ENCODE measurements around the gene NPTXR. TPM values are rescaled to one million over a fixed set of nuclear protein-coding genes. Genes with fewer than 3 reads are reported as not detected.

The NPTXR gene
- polyA plus RNA-seq, 1 of the 3 experiments (the other 2 are of a cell fraction): 1.2 TPM

DNA sequence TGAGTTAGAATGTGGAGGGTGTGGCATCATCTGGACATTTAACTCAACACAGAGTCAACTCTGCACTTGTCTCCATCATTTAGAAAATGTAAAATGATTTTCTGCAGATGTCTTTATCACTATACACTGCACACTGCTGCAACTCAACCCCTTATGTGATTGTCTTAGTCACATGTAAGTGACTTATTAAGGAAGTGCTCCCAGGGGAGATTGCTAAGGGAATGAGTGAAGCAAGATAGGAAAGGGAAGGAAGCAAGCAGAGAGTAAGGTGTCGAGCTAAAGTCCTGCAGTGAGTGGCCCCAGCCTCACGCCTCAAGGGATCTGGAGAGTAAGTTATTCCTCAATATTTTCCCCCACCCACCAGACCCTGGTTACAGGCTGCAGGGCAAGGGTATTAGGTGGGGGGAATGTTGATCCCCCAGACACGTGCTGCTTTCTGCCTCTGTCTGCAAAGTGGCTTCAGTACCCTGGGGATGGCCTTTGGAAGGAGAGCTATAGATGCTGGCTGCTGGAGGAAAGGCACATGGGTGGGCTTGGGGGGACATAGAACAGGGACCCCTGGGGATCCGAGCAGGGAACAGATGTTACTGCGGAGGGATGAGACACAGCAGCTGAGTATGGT, 35.4 kb upstream of the NPTXR start:
- Histone ChIP-seq H4K20me1 (ENCODE audit: insufficient read depth) (no peaks in the 10 kb centered on the region), H3K4me1 (ENCODE audit: control insufficient read depth in 1 of 2, insufficient read depth in 2 of 2, low read depth in 1 of 2, low read length in 1 of 2) (peaks cover 0 to 4% of the 10 kb centered on the region in 2 experiments; a peak in 1 of 4 replicates), H3K9ac (no peak overlapping the region), H3K79me2 (ENCODE audit: insufficient read depth) (no peaks in the 10 kb centered on the region), H3K27ac (ENCODE audit: low read depth in 2 of 2, low read length in 1 of 2) (no peak overlapping the region), H3K9me3 (no peaks in the 10 kb centered on the region), H3K27me3 (ENCODE audit: insufficient read depth) (no peaks in the 10 kb centered on the region), H3F3A (replicated peaks; ENCODE audit: insufficient read depth) (no peaks in the 10 kb centered on the region), H3K9me2 (no peaks in the 10 kb centered on the region), H3K36me3 (replicated peaks in 1 of 2; ENCODE audit: control insufficient read depth in 1 of 2, insufficient read depth in 2 of 2, low read length in 1 of 2) (no peaks in the 10 kb centered on the region), H3K4me2 (no peak overlapping the region), H2AFZ (ENCODE audit: low read depth) (no peak overlapping the region), H3K4me3 (ENCODE audit: low read depth in 2 of 2, low read length in 1 of 2) (no peak overlapping the region)
- CTCF ChIA-PET: interaction anchor here (1.1 to 2.8 kb wide), 2 partner anchors 9 to 45 kb away, joined by 3 to 17 read pairs; no protein-coding TSS in a partner anchor
- TF ChIP-seq GABPA (IDR thresholded peaks at IDR 0.05; ENCODE audit: low read depth) (no peak), SIN3A (IDR thresholded peaks at IDR 0.05; ENCODE audit: borderline replicate concordance, low read depth, low read length) (no peak), IRF3 (IDR thresholded peaks at IDR 0.05; ENCODE audit: low read depth, low read length) (no peak), RCOR1 (IDR thresholded peaks at IDR 0.05; ENCODE audit: low read length) (no peak), SMC3 (IDR thresholded peaks at IDR 0.05; ENCODE audit: low read depth, low read length) (no peak), GATA2 (CRISPR knock-in tag; IDR thresholded peaks at IDR 0.05) (no peak), MXI1 (IDR thresholded peaks at IDR 0.05; ENCODE audit: low read depth, low read length) (no peak)
- TF ChIP-seq, protein P1, sequence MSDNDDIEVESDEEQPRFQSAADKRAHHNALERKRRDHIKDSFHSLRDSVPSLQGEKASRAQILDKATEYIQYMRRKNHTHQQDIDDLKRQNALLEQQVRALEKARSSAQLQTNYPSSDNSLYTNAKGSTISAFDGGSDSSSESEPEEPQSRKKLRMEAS (IDR thresholded peaks at IDR 0.05; ENCODE audit: low read depth): no peak
- DNase-seq: no peak
- 40% methylated on average over 4 of the region's 5 CpGs for WGBS (ENCODE audit: low lambda C conversion rate)
- POLR2A ChIA-PET: interaction anchor here (0.6 kb wide), 1 partner anchor 55 kb away, joined by 3 read pairs; no protein-coding TSS in a partner anchor

GRCh38 chr22:38878001-38878400, 34.2 kb upstream of the NPTXR start:
- POLR2A ChIA-PET: no interaction called here
- no peak overlapping the region for H3K4me2 ChIP-seq

More at GRCh38 chr22:38878001-38878400, 34.2 kb upstream of the NPTXR start:
- Histone ChIP-seq H3K9me2 (no peaks in the 10 kb centered on the region), H3F3A (replicated peaks; ENCODE audit: insufficient read depth) (no peaks in the 10 kb centered on the region), H3K4me1 (ENCODE audit: control insufficient read depth in 1 of 2, insufficient read depth in 2 of 2, low read depth in 1 of 2, low read length in 1 of 2) (peaks cover 0 to 6% of the 10 kb centered on the region in 2 experiments; a peak in 1 of 4 replicates), H3K9me3 (no peaks in the 10 kb centered on the region), H3K27me3 (ENCODE audit: insufficient read depth) (no peaks in the 10 kb centered on the region), H3K36me3 (replicated peaks in 1 of 2; ENCODE audit: control insufficient read depth in 1 of 2, insufficient read depth in 2 of 2, low read length in 1 of 2) (no peaks in the 10 kb centered on the region), H4K20me1 (ENCODE audit: insufficient read depth) (no peaks in the 10 kb centered on the region), H3K9ac (no peak overlapping the region), H3K79me2 (ENCODE audit: insufficient read depth) (no peaks in the 10 kb centered on the region), H2AFZ (ENCODE audit: low read depth) (no peak overlapping the region), H3K27ac (ENCODE audit: low read depth in 2 of 2, low read length in 1 of 2) (no peak overlapping the region), H3K4me3 (ENCODE audit: low read depth in 2 of 2, low read length in 1 of 2) (no peak overlapping the region)
- TF ChIP-seq REST (IDR thresholded peaks at IDR 0.05; ENCODE audit: low read depth, low read length): no peak
- no peak for TF ChIP-seq CTCF (IDR thresholded peaks at IDR 0.05)
- TF ChIP-seq, protein P1 (IDR thresholded peaks at IDR 0.05; ENCODE audit: low read depth): no peak
- TF ChIP-seq MEF2A (IDR thresholded peaks at IDR 0.05; ENCODE audit: borderline replicate concordance, low read depth): no peak
- CTCF ChIA-PET: interaction anchor here (0.9 to 2.8 kb wide), 2 partner anchors 8 to 125 kb away, joined by 4 to 17 read pairs; no protein-coding TSS in a partner anchor
- 41% methylated on average over 3 of the region's 4 CpGs for WGBS (ENCODE audit: low lambda C conversion rate)
- DNase-seq: no peak

Measured in SK-N-SH (cell line).